GM12891 (cell line): ENCODE measurements around the gene GNA14.

ENCODE experiments used
- POLR2A ChIP-seq: IDR thresholded peaks from 2 replicates; pipeline ENCODE4 v1.6.1; 2011; ENCODE audit warnings: low read depth, low read length, control low read depth
- POLR2AphosphoS5 ChIP-seq: IDR thresholded peaks from 2 replicates; pipeline ENCODE4 v1.6.1; 2011; ENCODE audit warnings: low read depth, low read length, control low read depth
- POU2F2 ChIP-seq: IDR thresholded peaks from 2 replicates; pipeline ENCODE4 v1.6.1; 2011; ENCODE audit warnings: low read depth, mild to moderate bottlenecking, control low read depth, low read length, moderate library complexity
- SPI1 ChIP-seq: IDR thresholded peaks from 2 replicates; pipeline ENCODE4 v1.6.1; 2011; ENCODE audit warnings: low read depth, low read length, control low read depth
- TAF1 ChIP-seq: IDR thresholded peaks from 2 replicates; pipeline ENCODE4 v1.6.1; 2011; ENCODE audit warnings: low read depth, low read length, control low read depth

DNA sequence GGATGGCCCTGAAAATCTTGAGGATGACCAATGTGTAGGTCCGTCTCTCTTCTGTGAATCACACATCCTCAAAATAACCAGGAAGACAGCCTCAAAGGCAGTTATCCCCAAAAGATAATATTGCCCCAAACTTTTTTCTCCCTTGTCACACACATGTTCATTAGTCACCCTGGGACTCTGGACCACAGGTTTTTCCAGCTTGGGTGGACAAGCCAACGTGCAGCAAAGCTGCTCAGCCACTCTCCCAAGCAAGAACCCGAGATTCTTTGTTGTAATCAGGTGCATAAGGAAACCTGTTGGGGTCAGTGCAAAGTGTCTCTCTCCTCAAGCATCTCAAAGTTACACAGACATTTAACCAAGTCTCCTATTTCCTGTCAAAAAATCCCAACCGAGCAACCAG lies 196.6 kb downstream of the GNA14 start:
- TF ChIP-seq TAF1 (no peak), POLR2AphosphoS5 (no peak), POU2F2 (no peak), POLR2A (no peak), SPI1 (no peak)
